SK-N-SH treated with all-trans-retinoic acid at 6 μM for 48 hours (cell line): ENCODE data around the gene SLC5A9.

Source experiments
- ARNTL ChIP-seq: fragments of 450-650 bp; formaldehyde crosslinking; IDR thresholded peaks from 2 replicates; pipeline ENCODE4 v1.5.0; 2020; ENCODE audit warnings: low read depth, mild to moderate bottlenecking, moderate library complexity, borderline replicate concordance
- GLIS3 ChIP-seq: fragments of 250-450 bp; sonication (Bioruptor Pico); IDR thresholded peaks from 2 replicates; pipeline ENCODE4 v1.5.0; 2020; ENCODE audit warnings: mild to moderate bottlenecking, moderate library complexity
- ISL1 ChIP-seq: fragments of 250-450 bp; sonication (Bioruptor Pico); IDR thresholded peaks from 2 replicates; pipeline ENCODE4 v2.1.2; 2022; ENCODE audit warnings: mild to moderate bottlenecking, moderate library complexity
- POU6F1 ChIP-seq: fragments of 250-450 bp; sonication (Bioruptor Pico); IDR thresholded peaks from 2 replicates; pipeline ENCODE4 v1.8.0; 2021; ENCODE audit warnings: low read depth, mild to moderate bottlenecking, moderate library complexity, borderline replicate concordance
- PPARA ChIP-seq: fragments of 250-450 bp; sonication (Bioruptor Pico); IDR thresholded peaks from 2 replicates; pipeline ENCODE4 v1.5.0; 2020; ENCODE audit warnings: mild to moderate bottlenecking, borderline replicate concordance
- TOX ChIP-seq: fragments of 250-450 bp; sonication (Bioruptor Pico); IDR thresholded peaks from 2 replicates; pipeline ENCODE4 v1.8.0; 2021; ENCODE audit warnings: mild to moderate bottlenecking, moderate library complexity, borderline replicate concordance
- ZFP3 ChIP-seq: fragments of 250-450 bp; sonication (Bioruptor Pico); IDR thresholded peaks from 2 replicates; pipeline ENCODE4 v1.5.0; 2020; ENCODE audit warnings: mild to moderate bottlenecking, moderate library complexity
- ZFP30 ChIP-seq: fragments of 450-650 bp; formaldehyde crosslinking; IDR thresholded peaks from 2 replicates; pipeline ENCODE4 v1.5.0; 2022; ENCODE audit warnings: mild to moderate bottlenecking, moderate library complexity

DNA sequence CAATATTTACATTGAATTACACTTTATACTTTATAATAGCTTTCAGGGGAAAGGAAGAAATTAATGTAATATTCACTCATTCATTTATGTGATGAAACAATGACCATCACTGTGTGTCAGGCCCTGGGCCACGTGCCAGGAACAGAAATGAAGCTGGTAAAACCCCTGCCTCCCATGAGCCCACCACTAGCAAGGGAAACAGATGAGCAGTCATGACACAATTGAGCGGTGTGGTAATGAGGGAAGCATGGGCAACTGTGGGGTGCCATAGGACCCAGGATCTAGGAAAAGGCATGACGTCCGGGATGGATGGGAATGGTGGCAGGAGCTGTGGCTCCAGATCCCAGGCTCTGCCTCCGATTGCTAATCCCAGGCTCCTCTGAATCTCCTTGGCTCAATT is 17.0 kb upstream of the SLC5A9 start:
- TF ChIP-seq PPARA (CRISPR knock-in tag) (no peak), GLIS3 (no peak), ARNTL (CRISPR knock-in tag) (no peak), ZFP3 (no peak), ISL1 (no peak), POU6F1 (CRISPR knock-in tag) (no peak), ZFP30 (CRISPR knock-in tag) (no peak), TOX (no peak)
